Keratinocyte (primary cell): ENCODE measurements around the gene KDM1B. TPM values are rescaled to one million over a fixed set of nuclear protein-coding genes. Genes with fewer than 3 reads are reported as not detected.

Source experiments
- DNase-seq: peaks from one replicate; pipeline ENCODE4 v3.0.0-alpha.2; 2011; ENCODE audit warnings: low read depth, missing footprints, low spot score
- FAIRE-seq: peaks from 2 replicates; lab custom pipeline; 2011; peaks lifted over from hg19 to GRCh38; lab: Jason Lieb, UNC
- H2AFZ ChIP-seq: 2 replicates; pipeline ENCODE4 v1.6.0; 2012; ENCODE audit warnings: low read length, control low read depth, inconsistent platforms; ENCODE audit not compliant: control insufficient read depth
- H3K27ac ChIP-seq: 2 replicates; pipeline ENCODE4 v1.5.1; 2011; ENCODE audit warnings: low read length; ENCODE audit not compliant: control insufficient read depth, insufficient read depth
- H3K27me3 ChIP-seq: 3 replicates; pipeline ENCODE4 v1.6.0; 2011; ENCODE audit warnings: low read length; ENCODE audit not compliant: control insufficient read depth, insufficient read depth; ENCODE audit errors: extremely low read depth
- H3K36me3 ChIP-seq, 2 experiments: 2 replicates in 1 of 2; 3 replicates in 1 of 2; pipeline ENCODE4 v1.5.1; 2011; ENCODE audit warnings: low read length in 2 of 2, mild to moderate bottlenecking in 1 of 2; ENCODE audit not compliant: control insufficient read depth in 2 of 2, insufficient read depth in 2 of 2; ENCODE audit errors: extremely low read depth in 1 of 2
- H3K4me1 ChIP-seq: 3 replicates; pipeline ENCODE4 v1.5.1; 2011; ENCODE audit warnings: low read length; ENCODE audit not compliant: control insufficient read depth, insufficient read depth; ENCODE audit errors: extremely low read depth
- H3K4me2 ChIP-seq: 3 replicates; pipeline ENCODE4 v1.6.0; 2011; ENCODE audit warnings: low read depth, low read length; ENCODE audit not compliant: control insufficient read depth, insufficient read depth; ENCODE audit errors: extremely low read depth
- H3K4me3 ChIP-seq, 3 experiments: fragments of 200-600 bp in 1 of 3; sonication (generic) in 1 of 3; 2 replicates in 2 of 3; 3 replicates in 1 of 3; pipeline ENCODE4 v1.5.1; 2011 to 2016; ENCODE audit warnings: low read length in 3 of 3, mild to moderate bottlenecking in 3 of 3, control low read depth in 2 of 3, inconsistent platforms in 1 of 3, low read depth in 1 of 3, mixed read lengths in 1 of 3, mixed run types in 1 of 3, moderate library complexity in 1 of 3; ENCODE audit not compliant: control insufficient read depth in 2 of 3, insufficient read depth in 2 of 3; ENCODE audit errors: extremely low read depth in 1 of 3
- H3K79me2 ChIP-seq: 2 replicates; pipeline ENCODE4 v1.6.0; 2012; ENCODE audit warnings: low read length; ENCODE audit not compliant: control insufficient read depth, insufficient read depth
- H3K9ac ChIP-seq: 3 replicates; pipeline ENCODE4 v1.6.0; 2011; ENCODE audit warnings: low read length; ENCODE audit not compliant: control insufficient read depth, insufficient read depth; ENCODE audit errors: extremely low read depth
- H3K9me1 ChIP-seq: 3 replicates; pipeline ENCODE4 v1.6.0; 2011; ENCODE audit warnings: low read length; ENCODE audit not compliant: control insufficient read depth, insufficient read depth; ENCODE audit errors: extremely low read depth
- H3K9me3 ChIP-seq: 2 replicates; pipeline ENCODE4 v1.5.1; 2012; ENCODE audit warnings: low read depth, low read length; ENCODE audit not compliant: control insufficient read depth
- H4K20me1 ChIP-seq: 3 replicates; pipeline ENCODE4 v1.6.0; 2011; ENCODE audit warnings: low read length; ENCODE audit not compliant: control insufficient read depth, insufficient read depth; ENCODE audit errors: extremely low read depth
- CTCF ChIP-seq, 3 experiments: IDR thresholded peaks in 1 of 3; conservative IDR thresholded peaks in 1 of 3; optimal IDR thresholded peaks in 1 of 3; 2 replicates in 2 of 3; 3 replicates in 1 of 3; pipeline versions ENCODE3 to v1.5.1; 2011; ENCODE audit warnings: low read length in 3 of 3, mild to moderate bottlenecking in 3 of 3, moderate library complexity in 2 of 3, control low read depth in 1 of 3, inconsistent platforms in 1 of 3; ENCODE audit not compliant: insufficient read depth in 2 of 3; ENCODE audit errors: extremely low read depth in 1 of 3
- EZH2 ChIP-seq: IDR thresholded peaks from one replicate; pipeline ENCODE4 v1.6.1; 2012; ENCODE audit warnings: inconsistent platforms, mild to moderate bottlenecking, low read length, moderate library complexity
- dilution Hi-C: fragments of 300-500 bp; cut with MboI; formaldehyde crosslinking; loops from one replicate; pipeline ENCODE4 v1.7.0; 2020; ENCODE audit warnings: low sequenced_read_pairs; ENCODE audit not compliant: extremely low pct_ligation_motif_present
- polyA plus RNA-seq, 5 experiments: library from polyadenylated mRNA; depleted of rRNA in 3 of 5; stranded (reverse) in 3 of 5; stranded (forward) in 1 of 5; unstranded in 1 of 5; fragments of >200 nt; gene quantifications; 1 replicate in 1 of 5; 2 replicates in 3 of 5; 3 replicates in 1 of 5; pipeline versions ENCODE4 v1.2.1 to v1.2.3, GENCODE V29; 2011 to 2012; ENCODE audit warnings: missing spikeins in 2 of 5, low read depth in 1 of 5, low replicate concordance in 1 of 5

KDM1B gene
- polyA plus RNA-seq, 1 donor (not counting 4 experiments of a cell fraction or from before 2014, with no cell fraction given) = 32.7 TPM

GRCh38 chr6:18182568-18182967 lies 27.3 kb downstream of the KDM1B start:
- Histone ChIP-seq H4K20me1 (no peaks in the 10 kb centered on the region), H3K27me3 (no peaks in the 10 kb centered on the region), H3K4me2 (no peak overlapping the region), H3K4me3 (no peak overlapping the region), H3K9ac (no peak overlapping the region), H3K27ac (no peak overlapping the region), H3K9me1 (no peaks in the 10 kb centered on the region), H3K36me3 (peaks cover 3 to 6% of the 10 kb centered on the region in 2 experiments), H2AFZ (no peak overlapping the region), H3K79me2 (no peaks in the 10 kb centered on the region), H3K9me3 (no peaks in the 10 kb centered on the region), H3K4me1 (no peaks in the 10 kb centered on the region)
- DNase-seq = no peak
- dilution Hi-C loops = no loop called here
- no peak for FAIRE-seq
- TF ChIP-seq CTCF (optimal IDR thresholded peaks at IDR 0.05 in 1 of 3, IDR thresholded peaks at IDR 0.05 in 1 of 3, conservative IDR thresholded peaks at IDR 0.05 in 1 of 3; ENCODE audit: extremely low read depth in 1 of 3, insufficient read depth in 2 of 3, low read length in 3 of 3) (no peak), EZH2 (no peak)

GRCh38 chr6:18183766-18184165 lies 28.5 kb downstream of the KDM1B start:
- Histone ChIP-seq H2AFZ (no peak overlapping the region), H3K27me3 (no peaks in the 10 kb centered on the region), H3K36me3 (peaks cover 3 to 11% of the 10 kb centered on the region in 2 experiments), H3K4me3 (no peak overlapping the region), H4K20me1 (no peaks in the 10 kb centered on the region), H3K9me1 (no peaks in the 10 kb centered on the region), H3K4me1 (no peaks in the 10 kb centered on the region), H3K27ac (no peak overlapping the region), H3K4me2 (no peak overlapping the region), H3K79me2 (no peaks in the 10 kb centered on the region), H3K9ac (no peak overlapping the region), H3K9me3 (no peaks in the 10 kb centered on the region)
- dilution Hi-C loops = no loop called here
- DNase-seq (no peak), FAIRE-seq (no peak)
- TF ChIP-seq EZH2 (no peak), CTCF (optimal IDR thresholded peaks at IDR 0.05 in 1 of 3, IDR thresholded peaks at IDR 0.05 in 1 of 3, conservative IDR thresholded peaks at IDR 0.05 in 1 of 3; ENCODE audit: extremely low read depth in 1 of 3, insufficient read depth in 2 of 3, low read length in 3 of 3) (no peak)
